Glomerular visceral epithelial cell (primary cell): ENCODE results near the gene PRDM16.
"Not testable (repeated sequence)": the region's sequence is repeated elsewhere in the genome, so short reads cannot be mapped to it uniquely, and the experiment has no call there.

Experiments
- DNase-seq: peaks from one replicate; pipeline ENCODE4 v3.0.0-alpha.2; 2016; ENCODE audit errors: extremely low spot score

Gene PRDM16

DNA sequence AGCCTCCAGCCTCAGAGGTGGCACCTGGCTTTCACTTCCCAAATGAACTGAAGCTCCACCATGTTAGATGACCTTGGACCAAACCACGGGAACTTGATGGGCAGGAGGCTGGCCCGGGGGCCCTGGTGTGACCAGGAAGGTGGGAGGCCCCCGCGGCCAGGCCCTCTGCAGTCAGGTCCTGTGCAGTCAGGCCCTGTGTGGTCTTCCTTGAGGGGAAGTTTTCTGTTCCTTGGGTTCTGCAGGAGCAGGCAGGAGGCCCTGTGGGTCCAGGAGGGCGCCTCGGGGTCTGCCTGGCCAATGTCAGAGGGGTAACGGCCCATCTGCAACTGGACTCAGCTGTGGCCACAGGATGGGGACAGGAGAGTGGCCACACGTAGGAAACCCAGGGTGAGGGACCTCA, 13.0 kb downstream of the PRDM16 start:
- DNase-seq: no peak

- DNase-seq: no peak
These were observed 13.8 kb downstream of the PRDM16 start for GRCh38 chr1:3082571-3083516.

GRCh38 chr1:3084154-3084553, 15.2 kb downstream of the PRDM16 start:
- DNase-seq: no peak

DNA sequence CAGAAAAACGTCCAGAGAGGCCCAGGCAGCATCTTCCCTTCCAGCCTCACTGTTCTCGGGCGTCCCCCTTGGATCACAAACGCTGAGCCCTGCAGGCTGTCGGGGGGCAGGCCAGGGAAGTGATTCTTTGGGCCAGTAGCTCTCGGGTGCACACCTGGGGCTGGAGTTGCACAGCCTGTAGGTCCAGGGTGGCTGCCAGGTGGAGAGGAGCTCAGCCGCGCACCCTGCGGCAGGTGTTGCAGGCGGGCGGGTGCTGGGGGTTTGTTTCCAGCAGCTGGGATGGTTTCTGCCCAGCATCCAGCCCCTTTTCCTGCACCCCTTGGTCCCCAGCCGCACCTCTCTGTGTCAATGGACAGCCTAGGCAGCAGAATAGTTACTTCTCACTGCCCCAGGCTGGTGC, 15.7 kb downstream of the PRDM16 start:
- no peak for DNase-seq

DNA sequence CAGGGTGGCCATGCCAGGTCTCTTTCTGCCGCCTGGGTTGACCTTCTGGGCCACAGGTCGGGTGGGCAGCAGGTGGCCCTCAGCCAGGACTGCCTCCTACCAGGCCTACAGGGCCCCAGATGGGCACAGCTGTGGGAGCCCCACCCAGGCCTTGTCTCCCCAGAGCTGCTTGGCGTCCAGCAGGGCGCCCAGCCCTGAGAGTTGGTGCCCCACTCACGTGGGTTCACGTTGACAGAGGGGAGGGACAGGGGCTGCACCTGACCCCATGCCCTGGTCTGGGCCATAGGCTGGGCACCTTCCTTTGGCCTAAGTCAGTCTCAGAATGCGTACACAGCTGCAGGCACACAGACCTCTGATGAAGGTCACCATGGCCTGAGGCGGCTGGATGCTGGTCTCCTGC, 16.7 kb downstream of the PRDM16 start:
- no peak for DNase-seq

GRCh38 chr1:3086272-3086974, 17.4 kb downstream of the PRDM16 start:
- DNase-seq: no peak

GRCh38 chr1:3087049-3087448, 18.0 kb downstream of the PRDM16 start:
- no peak for DNase-seq

GRCh38 chr1:3087946-3088668, 19.1 kb downstream of the PRDM16 start:
- not testable (repeated sequence) for DNase-seq

GRCh38 chr1:3089490-3089889, 20.5 kb downstream of the PRDM16 start:
- no peak for DNase-seq

DNA sequence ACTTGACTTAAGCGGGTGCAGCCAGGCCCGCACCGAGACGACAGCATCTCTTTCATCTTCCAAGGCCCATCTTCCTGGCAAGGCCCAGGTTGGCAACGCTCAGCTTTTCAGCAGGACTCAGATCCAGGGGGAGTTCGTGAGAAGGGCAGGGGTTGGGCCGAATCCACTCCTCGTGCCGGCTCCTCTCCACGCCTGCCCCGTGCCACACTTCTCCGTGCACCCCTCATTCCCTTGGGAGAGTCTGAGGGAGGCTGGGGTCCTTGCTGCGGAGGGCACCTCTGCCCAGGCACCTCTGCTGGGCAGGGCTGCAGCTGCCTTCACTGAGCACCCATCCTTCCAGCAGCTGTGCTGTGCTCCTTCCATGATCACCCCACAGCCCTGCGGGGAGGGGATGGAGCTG, 22.3 kb downstream of the PRDM16 start:
- DNase-seq: no peak

- DNase-seq: no peak
These were observed 23.5 kb downstream of the PRDM16 start for GRCh38 chr1:3092530-3092929.

- no peak for DNase-seq
These were observed 25.1 kb downstream of the PRDM16 start for GRCh38 chr1:3093898-3094626.

- no peak for DNase-seq
These were observed 26.1 kb downstream of the PRDM16 start for GRCh38 chr1:3094863-3095780.

DNA sequence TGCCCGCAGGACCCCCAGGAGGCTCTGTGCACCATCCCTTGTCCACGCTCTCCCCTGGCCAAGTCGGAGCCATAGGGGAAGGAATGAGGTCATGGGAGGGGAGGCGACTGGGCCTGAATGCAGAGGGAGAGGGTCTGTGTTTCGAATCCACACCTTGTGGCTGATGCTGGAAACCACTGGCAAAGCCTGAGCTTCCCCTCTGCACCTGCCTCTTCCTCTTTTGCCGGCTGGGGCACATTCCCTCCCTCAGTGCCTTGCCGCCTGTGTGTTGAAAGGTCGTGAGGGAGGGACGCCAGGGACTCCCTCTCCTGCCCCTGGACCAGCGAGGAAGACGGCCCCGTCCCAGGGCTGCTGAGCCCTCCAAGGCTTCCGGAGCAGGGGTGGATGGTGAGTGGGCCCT, 27.3 kb downstream of the PRDM16 start:
- no peak for DNase-seq

DNA sequence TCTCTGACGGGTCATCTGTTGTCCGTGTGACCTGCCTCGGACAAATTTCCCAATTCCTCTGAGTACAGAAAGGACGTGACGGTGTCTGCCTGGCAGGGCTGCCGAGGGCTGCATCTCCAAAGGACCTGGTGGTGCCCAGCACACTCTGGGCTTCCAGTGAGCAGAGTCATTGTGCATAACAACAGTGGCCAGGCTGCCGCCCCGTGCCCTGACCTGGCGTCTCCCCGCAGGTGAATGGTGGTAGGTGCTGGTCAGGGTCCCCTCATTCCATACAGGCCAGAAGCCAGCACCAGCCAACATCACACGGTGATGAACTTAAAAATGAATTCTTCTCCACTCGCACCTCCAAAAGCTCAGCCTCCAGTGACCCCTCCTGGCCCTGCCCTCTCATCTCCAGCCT, 28.2 kb downstream of the PRDM16 start:
- DNase-seq: no peak

GRCh38 chr1:3097861-3098260, 28.9 kb downstream of the PRDM16 start:
- DNase-seq: no peak

DNA sequence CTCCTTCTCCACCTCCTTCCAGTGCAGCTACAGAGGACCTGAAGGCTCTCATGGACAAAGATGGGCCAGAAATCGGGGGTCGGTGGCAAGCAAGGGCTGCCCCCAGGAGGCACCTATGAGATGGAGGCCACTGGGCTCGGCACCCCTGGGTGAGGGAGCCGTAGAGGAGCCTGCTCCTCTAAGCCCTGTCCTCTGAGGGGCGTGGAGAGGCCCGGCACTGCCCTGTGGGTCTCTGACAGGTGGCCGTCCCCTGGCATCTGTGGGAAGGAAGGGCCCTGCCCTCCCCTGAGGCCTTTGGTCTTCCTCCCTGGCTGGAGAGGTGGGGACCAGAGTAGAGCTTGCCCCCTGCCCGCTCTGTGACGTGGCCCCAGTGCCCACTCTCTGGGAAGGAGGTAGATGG, 30.9 kb downstream of the PRDM16 start:
- no peak for DNase-seq

DNA sequence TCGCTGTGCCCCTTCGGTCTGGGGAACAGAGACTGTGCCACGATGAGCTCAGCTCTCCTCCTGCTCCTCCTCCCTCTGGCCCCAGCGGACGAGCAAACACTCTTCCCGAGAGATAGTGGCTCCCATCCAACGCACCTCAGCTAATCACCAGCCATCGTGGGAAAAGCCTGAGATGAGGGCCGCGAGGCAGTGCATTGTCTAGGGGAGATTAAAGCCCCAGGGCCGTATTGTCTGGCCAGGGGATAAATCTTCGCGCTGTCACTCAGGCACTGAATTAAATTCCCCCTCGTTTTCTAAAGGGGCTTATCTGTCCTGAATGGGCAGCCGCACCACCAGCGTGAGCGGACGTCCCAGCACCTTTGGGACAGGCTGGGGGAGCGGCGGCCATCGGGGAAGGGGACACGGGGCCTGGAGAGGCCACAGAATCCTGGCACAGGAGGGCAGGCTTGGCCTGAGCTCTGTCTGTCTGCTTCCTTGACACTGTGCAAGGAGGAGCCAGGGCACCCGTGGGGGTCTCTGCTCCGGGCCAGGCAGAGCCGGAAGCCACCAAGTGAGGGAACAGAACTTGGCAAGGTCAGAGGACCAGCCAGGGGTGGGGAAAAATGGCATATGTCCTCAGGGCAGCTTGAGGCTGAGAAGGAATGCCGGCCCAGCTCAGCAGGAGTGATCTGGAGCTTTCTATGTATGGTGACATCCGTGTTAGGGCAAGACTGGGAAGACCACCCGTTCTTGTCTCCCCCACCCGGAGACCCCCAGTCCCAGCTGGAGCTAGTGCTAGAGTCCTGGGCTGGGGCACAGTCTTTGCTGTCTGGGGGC, 32.3 kb downstream of the PRDM16 start:
- no peak for DNase-seq

- DNase-seq: no peak
These were observed 33.6 kb downstream of the PRDM16 start for GRCh38 chr1:3102641-3103040.
